MM.1S (cell line): ENCODE results near the gene SHC3.

ENCODE experiments used
- DNase-seq: peaks from one replicate; pipeline ENCODE4 v3.0.0-alpha.2; 2015
- H2AFZ ChIP-seq: fragments of 300-600 bp; sonication (generic); 2 replicates; pipeline ENCODE4 v1.6.0; 2016; ENCODE audit warnings: antibody characterized with exemption, low read length
- H3F3A ChIP-seq: fragments of 300-600 bp; sonication (generic); 2 replicates; pipeline ENCODE4 v1.6.1; 2016; ENCODE audit warnings: mild to moderate bottlenecking, antibody characterized with exemption, low read length, moderate library complexity, mixed read lengths; ENCODE audit not compliant: insufficient read depth
- H3K27ac ChIP-seq: fragments of 300-600 bp; sonication (generic); 2 replicates; pipeline ENCODE4 v1.5.1; 2016; ENCODE audit warnings: mild to moderate bottlenecking, low read length
- H3K27me3 ChIP-seq: fragments of 300-600 bp; sonication (generic); replicated peaks from 2 replicates; pipeline ENCODE4 v1.6.0; 2016; ENCODE audit warnings: low read length; ENCODE audit not compliant: insufficient read depth
- H3K36me3 ChIP-seq: fragments of 300-600 bp; sonication (generic); replicated peaks from 2 replicates; pipeline ENCODE4 v1.6.1; 2016; ENCODE audit warnings: mild to moderate bottlenecking, low read length, mixed read lengths; ENCODE audit not compliant: insufficient read depth
- H3K4me1 ChIP-seq: fragments of 300-600 bp; sonication (generic); 2 replicates; pipeline ENCODE4 v1.6.1; 2016; ENCODE audit warnings: low read length, mixed read lengths
- H3K4me2 ChIP-seq: fragments of 300-600 bp; sonication (generic); 2 replicates; pipeline ENCODE4 v1.6.0; 2016; ENCODE audit warnings: low read depth, low read length
- H3K4me3 ChIP-seq: fragments of 300-600 bp; sonication (generic); 2 replicates; pipeline ENCODE4 v1.5.1; 2016; ENCODE audit warnings: low read length, mixed read lengths
- H3K79me2 ChIP-seq: fragments of 300-600 bp; sonication (generic); 2 replicates; pipeline ENCODE4 v1.6.1; 2016; ENCODE audit warnings: mixed run types, low read length, mixed read lengths
- H3K9ac ChIP-seq: fragments of 300-600 bp; sonication (generic); 2 replicates; pipeline ENCODE4 v1.6.1; 2016; ENCODE audit warnings: low read length, mixed read lengths
- H3K9me2 ChIP-seq: fragments of 300-600 bp; sonication (generic); replicated peaks from 2 replicates; pipeline ENCODE4 v1.6.1; 2016; ENCODE audit warnings: mild to moderate bottlenecking, low read length, mixed read lengths; ENCODE audit not compliant: insufficient read depth
- H3K9me3 ChIP-seq: fragments of 300-600 bp; sonication (generic); replicated peaks from 2 replicates; pipeline ENCODE4 v1.6.1; 2016; ENCODE audit warnings: mild to moderate bottlenecking, low read length, mixed read lengths; ENCODE audit not compliant: insufficient read depth
- H4K20me1 ChIP-seq: fragments of 300-600 bp; sonication (generic); 2 replicates; pipeline ENCODE4 v1.6.1; 2016; ENCODE audit warnings: mild to moderate bottlenecking, low read length, moderate library complexity, mixed read lengths; ENCODE audit not compliant: insufficient read depth
- EZH2 ChIP-seq: fragments of 300-600 bp; sonication (generic); optimal IDR thresholded peaks from 2 replicates; pipeline ENCODE3; 2017; ENCODE audit warnings: low read depth, mild to moderate bottlenecking, antibody characterized with exemption, low read length, mixed read lengths
- EZH2phosphoT487 ChIP-seq: fragments of 300-600 bp; sonication (generic); IDR thresholded peaks from 2 replicates; pipeline ENCODE4 v1.6.1; 2018; ENCODE audit warnings: antibody characterized with exemption, low read length
- TF ChIP-seq, protein P1 (sequence below): fragments of 300-600 bp; sonication (generic); IDR thresholded peaks from 2 replicates; pipeline ENCODE4 v1.5.1; 2016; ENCODE audit warnings: antibody characterized with exemption, low read length, mixed read lengths

The SHC3 gene

DNA sequence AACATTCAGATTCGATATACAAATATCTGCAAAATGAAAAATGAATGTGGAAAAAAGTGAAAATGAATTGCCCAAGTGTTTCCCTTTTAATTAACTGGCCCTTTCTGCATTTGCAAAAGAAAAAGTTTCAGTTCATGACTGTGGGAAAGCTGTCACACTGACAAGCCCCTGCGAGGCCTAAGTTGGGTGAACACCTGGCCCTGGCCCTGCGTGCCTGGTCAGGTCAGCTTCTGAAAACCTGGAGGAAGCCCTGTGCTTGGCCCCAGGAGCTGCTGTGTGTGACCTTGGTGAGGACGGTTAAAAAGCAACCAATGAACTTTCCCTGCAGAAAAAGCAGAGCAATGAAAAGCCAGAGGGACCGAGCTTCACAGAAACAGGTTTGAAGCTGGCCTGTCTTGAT lies 41.0 kb upstream of the SHC3 start:
- no peaks in the 10 kb centered on the region for H4K20me1 ChIP-seq
- H2AFZ ChIP-seq = no peak overlapping the region
- H3K4me1 ChIP-seq = peaks cover 6% of the 10 kb centered on the region
- H3K27ac ChIP-seq = no peak overlapping the region
- no peak overlapping the region for H3K4me2 ChIP-seq
- no peaks in the 10 kb centered on the region for H3K9me2 ChIP-seq
- no peak for TF ChIP-seq EZH2phosphoT487
- no peak for TF ChIP-seq EZH2
- TF ChIP-seq, protein P1, sequence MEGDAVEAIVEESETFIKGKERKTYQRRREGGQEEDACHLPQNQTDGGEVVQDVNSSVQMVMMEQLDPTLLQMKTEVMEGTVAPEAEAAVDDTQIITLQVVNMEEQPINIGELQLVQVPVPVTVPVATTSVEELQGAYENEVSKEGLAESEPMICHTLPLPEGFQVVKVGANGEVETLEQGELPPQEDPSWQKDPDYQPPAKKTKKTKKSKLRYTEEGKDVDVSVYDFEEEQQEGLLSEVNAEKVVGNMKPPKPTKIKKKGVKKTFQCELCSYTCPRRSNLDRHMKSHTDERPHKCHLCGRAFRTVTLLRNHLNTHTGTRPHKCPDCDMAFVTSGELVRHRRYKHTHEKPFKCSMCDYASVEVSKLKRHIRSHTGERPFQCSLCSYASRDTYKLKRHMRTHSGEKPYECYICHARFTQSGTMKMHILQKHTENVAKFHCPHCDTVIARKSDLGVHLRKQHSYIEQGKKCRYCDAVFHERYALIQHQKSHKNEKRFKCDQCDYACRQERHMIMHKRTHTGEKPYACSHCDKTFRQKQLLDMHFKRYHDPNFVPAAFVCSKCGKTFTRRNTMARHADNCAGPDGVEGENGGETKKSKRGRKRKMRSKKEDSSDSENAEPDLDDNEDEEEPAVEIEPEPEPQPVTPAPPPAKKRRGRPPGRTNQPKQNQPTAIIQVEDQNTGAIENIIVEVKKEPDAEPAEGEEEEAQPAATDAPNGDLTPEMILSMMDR = no peak
- H3K4me3 ChIP-seq = no peak overlapping the region
- peaks cover 8% of the 10 kb centered on the region for H3K27me3 ChIP-seq
- peak; percentile 57 for DNase-seq
- no peaks in the 10 kb centered on the region for H3K9me3 ChIP-seq
- H3F3A ChIP-seq = no peaks in the 10 kb centered on the region
- no peak overlapping the region for H3K9ac ChIP-seq
- H3K79me2 ChIP-seq = no peaks in the 10 kb centered on the region
- no peaks in the 10 kb centered on the region for H3K36me3 ChIP-seq

DNA sequence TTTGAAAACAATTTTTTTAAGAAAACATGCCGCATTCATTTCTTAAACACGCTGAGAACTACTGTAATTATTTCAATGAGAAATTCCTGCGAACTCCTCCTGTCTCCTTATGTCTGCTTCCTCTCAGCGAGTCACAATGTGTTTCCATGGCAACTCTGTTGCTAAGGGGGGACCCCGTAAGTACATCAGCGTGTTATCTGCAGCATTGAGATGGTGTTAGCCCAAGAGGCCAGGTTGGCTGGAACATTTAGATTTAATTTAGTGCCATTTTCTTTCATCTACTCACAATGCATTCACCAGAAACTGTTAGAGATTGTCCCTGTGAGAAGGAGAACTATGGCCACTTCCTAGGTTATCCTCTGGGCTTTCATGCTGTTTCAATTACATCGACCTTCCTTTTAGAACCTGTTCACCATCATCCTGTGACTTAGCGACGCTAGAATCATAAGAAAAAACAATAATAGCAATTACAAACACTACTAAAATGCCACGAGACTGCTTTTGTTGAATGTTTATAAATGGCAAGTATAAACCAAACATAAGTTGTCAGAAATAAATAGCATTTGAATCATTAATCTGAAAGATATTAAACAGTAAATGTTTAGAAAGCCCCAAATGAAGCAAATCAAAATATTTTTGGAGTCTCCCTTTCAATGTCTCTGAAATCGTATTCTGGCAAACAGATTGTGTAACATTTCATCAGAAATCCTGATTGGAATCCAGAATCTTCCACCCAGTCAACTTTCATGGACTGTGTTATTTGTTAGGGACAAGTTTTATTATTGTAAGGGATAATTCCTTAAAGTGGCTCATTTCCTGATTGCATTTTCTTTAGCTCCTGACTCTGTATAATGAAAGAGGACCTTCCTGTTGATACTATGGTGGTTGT lies 39.7 kb upstream of the SHC3 start:
- Histone ChIP-seq H3K4me1 (peaks cover 6% of the 10 kb centered on the region), H3K4me2 (no peak overlapping the region), H3K9me3 (no peaks in the 10 kb centered on the region), H3F3A (no peaks in the 10 kb centered on the region), H3K27me3 (peaks cover 8% of the 10 kb centered on the region), H3K4me3 (no peak overlapping the region), H3K36me3 (no peaks in the 10 kb centered on the region), H3K79me2 (no peaks in the 10 kb centered on the region), H4K20me1 (no peaks in the 10 kb centered on the region), H3K27ac (no peak overlapping the region), H2AFZ (no peak overlapping the region), H3K9ac (no peak overlapping the region), H3K9me2 (no peaks in the 10 kb centered on the region)
- DNase-seq = no peak
- TF ChIP-seq, protein P1 = no peak
- no peak for TF ChIP-seq EZH2
- no peak for TF ChIP-seq EZH2phosphoT487

DNA sequence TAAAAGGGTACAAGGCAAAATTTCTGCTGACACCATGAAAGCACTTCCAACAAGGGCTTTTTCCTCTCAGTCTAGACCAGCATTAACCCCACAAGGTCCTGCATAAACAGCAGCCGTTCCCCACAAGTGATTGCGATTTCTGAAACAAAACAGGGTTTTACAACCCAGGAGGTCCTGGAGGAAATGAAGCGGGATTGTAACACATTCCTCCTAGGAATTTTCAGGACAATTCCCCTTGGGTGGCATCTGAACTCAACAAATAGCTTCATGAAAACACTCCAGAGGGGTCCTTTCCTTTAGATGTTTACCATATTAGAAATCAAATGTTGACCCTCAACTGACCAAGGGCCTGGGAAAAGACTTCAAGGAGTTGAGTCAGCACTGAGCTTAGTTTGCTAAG lies 36.7 kb upstream of the SHC3 start:
- Histone ChIP-seq H3K4me1 (peaks cover 6% of the 10 kb centered on the region), H3F3A (no peaks in the 10 kb centered on the region), H3K4me3 (no peak overlapping the region), H3K27me3 (peaks cover 8% of the 10 kb centered on the region; the same call in 1 of the 2 replicates), H3K79me2 (no peaks in the 10 kb centered on the region), H4K20me1 (no peaks in the 10 kb centered on the region), H2AFZ (no peak overlapping the region), H3K36me3 (no peaks in the 10 kb centered on the region), H3K9me3 (no peaks in the 10 kb centered on the region), H3K9me2 (no peaks in the 10 kb centered on the region), H3K9ac (no peak overlapping the region), H3K4me2 (no peak overlapping the region), H3K27ac (no peak overlapping the region)
- no peak for DNase-seq
- TF ChIP-seq EZH2phosphoT487 (no peak), EZH2 (no peak)
- TF ChIP-seq, protein P1 = no peak
